Measurements from ENCODE around the gene SH2D4B.

GRCh38 chr10:80691441-80691840, 153.7 kb downstream of the SH2D4B start:
- TF ChIP-seq CTCF (IDR thresholded peaks at IDR 0.05): no peak
- no peak for TF ChIP-seq REST (IDR thresholded peaks at IDR 0.05; ENCODE audit: insufficient read depth in 1 of 2, low read depth in 2 of 2, low read length in 1 of 2)
- TF ChIP-seq POLR2AphosphoS5 (IDR thresholded peaks at IDR 0.05; ENCODE audit: low read depth, low read length): no peak
- no peak for TF ChIP-seq TCF7L2 (IDR thresholded peaks at IDR 0.05; ENCODE audit: low read depth, low read length)
- TF ChIP-seq SIN3A (IDR thresholded peaks at IDR 0.05; ENCODE audit: borderline replicate concordance, insufficient read depth, low read depth, low read length): no peak
